Measurements from ENCODE around the gene MYH16.
"Not testable (repeated sequence)": the region's sequence is repeated elsewhere in the genome, so short reads cannot be mapped to it uniquely, and the experiment has no call there.

The MYH16 gene

GRCh38 chr7:99350641-99351040, 78.0 kb downstream of the MYH16 start:
- not testable (repeated sequence) for H3K4me1 ChIP-seq (ENCODE audit: control insufficient read depth, insufficient read depth, low read length, poor library complexity, severe bottlenecking); H3K4me3 ChIP-seq (ENCODE audit: extremely low read depth, insufficient read depth, low read length, poor library complexity, severe bottlenecking); H3K27ac ChIP-seq (ENCODE audit: low read depth, low read length, severe bottlenecking); H3K9me3 ChIP-seq (ENCODE audit: control insufficient read depth, low read length)
- WGBS, 2 experiments (ENCODE audit: insufficient coverage in 2 of 2), result 91 to 100% methylated on average over 1 to 3 of the region's 3 CpGs
- peaks cover 88% of the 10 kb centered on the region for H3K36me3 ChIP-seq (ENCODE audit: control insufficient read depth, insufficient read depth, low read length)

- H3K4me3 ChIP-seq (ENCODE audit: extremely low read depth, insufficient read depth, low read length, poor library complexity, severe bottlenecking), result no peak overlapping the region
- 88 to 94% methylated on average over 3 to 4 of the region's 5 CpGs for WGBS, 2 experiments (ENCODE audit: insufficient coverage in 2 of 2)
- no peak overlapping the region for H3K27ac ChIP-seq (ENCODE audit: low read depth, low read length, severe bottlenecking)
- H3K36me3 ChIP-seq (ENCODE audit: control insufficient read depth, insufficient read depth, low read length), result peaks cover 84% of the 10 kb centered on the region
- no peaks in the 10 kb centered on the region for H3K4me1 ChIP-seq (ENCODE audit: control insufficient read depth, insufficient read depth, low read length, poor library complexity, severe bottlenecking)
- no peaks in the 10 kb centered on the region for H3K9me3 ChIP-seq (ENCODE audit: control insufficient read depth, low read length)
Observed at GRCh38 chr7:99352247-99352646, 79.6 kb downstream of the MYH16 start.

- Histone ChIP-seq H3K27ac (ENCODE audit: low read depth, low read length, severe bottlenecking) (no peak overlapping the region), H3K4me1 (ENCODE audit: control insufficient read depth, insufficient read depth, low read length, poor library complexity, severe bottlenecking) (no peaks in the 10 kb centered on the region), H3K9me3 (ENCODE audit: control insufficient read depth, low read length) (no peaks in the 10 kb centered on the region), H3K4me3 (ENCODE audit: extremely low read depth, insufficient read depth, low read length, poor library complexity, severe bottlenecking) (no peak overlapping the region), H3K36me3 (ENCODE audit: control insufficient read depth, insufficient read depth, low read length) (peaks cover 83% of the 10 kb centered on the region)
- 95 to 96% methylated on average over 5 to 6 of the region's 7 CpGs for WGBS, 2 experiments (ENCODE audit: insufficient coverage in 2 of 2)
Observed at GRCh38 chr7:99355098-99355497, 82.5 kb downstream of the MYH16 start.

- 90 to 95% methylated on average over 14 to 16 of the region's 16 CpGs for WGBS, 2 experiments (ENCODE audit: insufficient coverage in 2 of 2)
- peak overlapping the region; percentile 66 for H3K27ac ChIP-seq (ENCODE audit: low read depth, low read length, severe bottlenecking)
- no peak overlapping the region for H3K4me3 ChIP-seq (ENCODE audit: extremely low read depth, insufficient read depth, low read length, poor library complexity, severe bottlenecking)
- H3K4me1 ChIP-seq (ENCODE audit: control insufficient read depth, insufficient read depth, low read length, poor library complexity, severe bottlenecking), result no peaks in the 10 kb centered on the region
- H3K36me3 ChIP-seq (ENCODE audit: control insufficient read depth, insufficient read depth, low read length), result peaks cover 77% of the 10 kb centered on the region
- H3K9me3 ChIP-seq (ENCODE audit: control insufficient read depth, low read length), result no peaks in the 10 kb centered on the region
Observed at GRCh38 chr7:99357701-99358490, 85.3 kb downstream of the MYH16 start.

GRCh38 chr7:99358521-99358920, 85.9 kb downstream of the MYH16 start:
- not testable (repeated sequence) for H3K4me3 ChIP-seq (ENCODE audit: extremely low read depth, insufficient read depth, low read length, poor library complexity, severe bottlenecking); H3K4me1 ChIP-seq (ENCODE audit: control insufficient read depth, insufficient read depth, low read length, poor library complexity, severe bottlenecking); H3K9me3 ChIP-seq (ENCODE audit: control insufficient read depth, low read length)
- WGBS, 2 experiments (ENCODE audit: insufficient coverage in 2 of 2), result 91 to 98% methylated on average over 13 to 15 of the region's 15 CpGs
- H3K27ac ChIP-seq (ENCODE audit: low read depth, low read length, severe bottlenecking), result peak overlapping the region; percentile 57
- peaks cover 79% of the 10 kb centered on the region for H3K36me3 ChIP-seq (ENCODE audit: control insufficient read depth, insufficient read depth, low read length)

- Histone ChIP-seq H3K9me3 (ENCODE audit: control insufficient read depth, low read length) (no peaks in the 10 kb centered on the region), H3K36me3 (ENCODE audit: control insufficient read depth, insufficient read depth, low read length) (peaks cover 79% of the 10 kb centered on the region), H3K4me1 (ENCODE audit: control insufficient read depth, insufficient read depth, low read length, poor library complexity, severe bottlenecking) (peaks cover 3% of the 10 kb centered on the region), H3K27ac (ENCODE audit: low read depth, low read length, severe bottlenecking) (no peak overlapping the region), H3K4me3 (ENCODE audit: extremely low read depth, insufficient read depth, low read length, poor library complexity, severe bottlenecking) (no peak overlapping the region)
- WGBS, 2 experiments (ENCODE audit: insufficient coverage in 2 of 2), result 92 to 96% methylated on average over 18 to 21 of the region's 22 CpGs
Observed at GRCh38 chr7:99359465-99360154, 87.0 kb downstream of the MYH16 start.
